ENCODE data around the gene NFIC. TPM values are rescaled to one million over a fixed set of nuclear protein-coding genes. Genes with fewer than 3 reads are reported as not detected.

NFIC gene
- total and polyA plus RNA-seq, 10 of the 15 experiments (the other 5 are each of a cell fraction or from before 2014, with no cell fraction given), result 0.71 to 53.5 (median 10.2) TPM

DNA sequence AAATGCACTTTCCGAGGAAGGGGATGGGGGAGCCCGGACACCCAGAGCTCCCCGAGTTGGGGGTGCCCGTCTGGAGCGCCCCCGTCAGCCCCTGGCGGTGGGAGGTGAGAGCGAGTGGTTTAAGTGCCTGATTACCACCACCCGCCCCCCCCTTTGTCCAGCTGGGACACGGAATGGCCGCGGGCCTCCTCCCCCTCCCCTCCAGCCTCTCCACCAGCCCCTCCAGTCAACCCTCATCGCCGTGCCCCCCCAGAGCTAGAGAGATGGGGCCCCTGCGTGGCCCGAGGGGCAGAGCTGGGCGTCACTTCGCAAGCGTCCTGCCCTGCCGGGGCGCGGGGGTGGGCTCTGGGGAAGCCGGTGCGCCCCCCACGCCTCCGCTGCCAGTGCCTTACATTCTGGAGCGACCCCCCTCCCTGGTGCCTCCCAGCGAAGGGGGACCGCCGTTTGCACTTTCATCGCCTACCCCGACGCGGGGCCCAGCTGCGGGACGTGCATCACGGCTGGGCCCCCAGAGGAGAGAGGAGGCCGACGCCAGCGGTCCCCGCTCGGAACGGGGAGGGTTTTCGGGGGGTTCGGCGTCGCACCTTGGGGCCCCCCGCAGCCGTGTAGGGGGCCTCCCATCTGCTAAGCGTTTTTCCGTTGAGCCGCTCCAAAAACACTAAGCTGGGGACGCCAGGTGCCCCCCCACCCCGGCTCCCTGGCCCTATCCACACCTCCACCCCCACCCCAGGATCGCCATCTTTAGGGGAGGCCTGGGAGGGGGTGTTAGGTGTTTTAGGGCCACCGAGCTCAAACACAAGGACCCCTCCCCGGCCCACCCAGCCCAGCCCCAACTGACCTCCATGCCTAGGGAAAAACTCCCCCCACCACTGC, 97.6 kb downstream of the NFIC start:
- CTCF ChIA-PET, result no interaction called here
- no TSS peak for BruUV-seq (replicated peaks)
- H3K4me3 ChIP-seq, result no peak overlapping the region
- DNase-seq (ENCODE audit: low read depth, low spot score) (no peak), ATAC-seq (no peak), FAIRE-seq (no peak)
- H3K79me2 ChIP-seq (ENCODE audit: control insufficient read depth, insufficient read depth, low read length), result no peaks in the 10 kb centered on the region
- H3K4me2 ChIP-seq (ENCODE audit: control insufficient read depth, insufficient read depth), result no peak overlapping the region
- no peaks in the 10 kb centered on the region; a peak in 2 of 4 replicates for H3K36me3 ChIP-seq (ENCODE audit: control insufficient read depth in 2 of 2, insufficient read depth in 2 of 2, low read length in 1 of 2)
- no peak for TF ChIP-seq PBX3 (IDR thresholded peaks at IDR 0.05; ENCODE audit: insufficient replicate concordance, low read depth, low read length)
- SMC1A ChIA-PET (ENCODE audit: uncharacterized antibody, unreplicated experiment), result no interaction called here
- 94% methylated on average over 30 of the region's 57 CpGs for WGBS (ENCODE audit: insufficient coverage, insufficient replicate concordance, low lambda C conversion rate, missing lambda C conversion rate)
- RAD21 ChIA-PET (ENCODE audit: unreplicated experiment), result no interaction called here
- H3K27ac ChIP-seq (ENCODE audit: control insufficient read depth, insufficient read depth), result no peak overlapping the region
- H4K20me1 ChIP-seq (ENCODE audit: control insufficient read depth, insufficient read depth), result no peaks in the 10 kb centered on the region
- intact Hi-C loops (cut with micrococcal nuclease; ENCODE audit: unreplicated experiment) (no loop called here), in situ Hi-C loops (cut with MboI) (no loop called here)
- no peak overlapping the region for H2AFZ ChIP-seq (ENCODE audit: control insufficient read depth, low read depth, low read length)
- POLR2A ChIA-PET, result no interaction called here
- H3K27me3 ChIP-seq (replicated peaks in 1 of 2; ENCODE audit: control insufficient read depth in 2 of 2, insufficient read depth in 2 of 2, low read length in 1 of 2), result no peaks in the 10 kb centered on the region
- H3K4me1 ChIP-seq (ENCODE audit: control insufficient read depth, insufficient read depth, low read length), result no peaks in the 10 kb centered on the region
- no peak overlapping the region for H3K9ac ChIP-seq (ENCODE audit: control insufficient read depth, insufficient read depth, low read length)
- H3K9me3 ChIP-seq (replicated peaks; ENCODE audit: control insufficient read depth, insufficient read depth, low read length), result no peaks in the 10 kb centered on the region

- 68% methylated on average over 19 of the region's 31 CpGs for WGBS (ENCODE audit: insufficient coverage, insufficient replicate concordance, low lambda C conversion rate, missing lambda C conversion rate)
- POLR2A ChIA-PET, result no interaction called here
- in situ Hi-C loops (cut with MboI), result no loop called here
- TF ChIP-seq POLR2AphosphoS5 (IDR thresholded peaks at IDR 0.05; ENCODE audit: low read length) (no peak), POLR2AphosphoS2 (IDR thresholded peaks at IDR 0.05; ENCODE audit: low read depth, low read length) (no peak), BACH1 (IDR thresholded peaks at IDR 0.05; ENCODE audit: borderline replicate concordance) (no peak), BCLAF1 (IDR thresholded peaks at IDR 0.05) (no peak), TCF12 (IDR thresholded peaks at IDR 0.05; ENCODE audit: low read depth, low read length) (no peak), IKZF1 (conservative IDR thresholded peaks at IDR 0.05) (no peak), BRCA1 (IDR thresholded peaks at IDR 0.05; ENCODE audit: low read depth, low read length) (no peak)
- TF ChIP-seq, protein P1, sequence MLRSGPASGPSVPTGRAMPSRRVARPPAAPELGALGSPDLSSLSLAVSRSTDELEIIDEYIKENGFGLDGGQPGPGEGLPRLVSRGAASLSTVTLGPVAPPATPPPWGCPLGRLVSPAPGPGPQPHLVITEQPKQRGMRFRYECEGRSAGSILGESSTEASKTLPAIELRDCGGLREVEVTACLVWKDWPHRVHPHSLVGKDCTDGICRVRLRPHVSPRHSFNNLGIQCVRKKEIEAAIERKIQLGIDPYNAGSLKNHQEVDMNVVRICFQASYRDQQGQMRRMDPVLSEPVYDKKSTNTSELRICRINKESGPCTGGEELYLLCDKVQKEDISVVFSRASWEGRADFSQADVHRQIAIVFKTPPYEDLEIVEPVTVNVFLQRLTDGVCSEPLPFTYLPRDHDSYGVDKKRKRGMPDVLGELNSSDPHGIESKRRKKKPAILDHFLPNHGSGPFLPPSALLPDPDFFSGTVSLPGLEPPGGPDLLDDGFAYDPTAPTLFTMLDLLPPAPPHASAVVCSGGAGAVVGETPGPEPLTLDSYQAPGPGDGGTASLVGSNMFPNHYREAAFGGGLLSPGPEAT (IDR thresholded peaks at IDR 0.05; ENCODE audit: low read depth), result no peak
Observed at GRCh38 chr19:3464587-3465235, 98.3 kb downstream of the NFIC start.

More at GRCh38 chr19:3464587-3465235, 98.3 kb downstream of the NFIC start:
- RAD21 ChIA-PET (ENCODE audit: unreplicated experiment), result interaction anchor here (0.7 kb wide), 1 partner anchor 144 kb away, joined by 3 read pairs; no protein-coding TSS in a partner anchor
- no peak overlapping the region for H3K4me3 ChIP-seq
- FAIRE-seq, result no peak
- no peak overlapping the region for H3K4me2 ChIP-seq (ENCODE audit: control insufficient read depth, insufficient read depth)
- BruUV-seq (replicated peaks), result no TSS peak
- intact Hi-C loops (cut with micrococcal nuclease; ENCODE audit: unreplicated experiment), result no loop called here
- no peaks in the 10 kb centered on the region for H4K20me1 ChIP-seq (ENCODE audit: control insufficient read depth, insufficient read depth)
- no peak for DNase-seq (ENCODE audit: low read depth, low spot score)
- CTCF ChIA-PET, result no interaction called here
- SMC1A ChIA-PET (ENCODE audit: uncharacterized antibody, unreplicated experiment), result no interaction called here
- no peaks in the 10 kb centered on the region for H3K27me3 ChIP-seq (replicated peaks in 1 of 2; ENCODE audit: control insufficient read depth in 2 of 2, insufficient read depth in 2 of 2, low read length in 1 of 2)
- no peak overlapping the region for H3K27ac ChIP-seq (ENCODE audit: control insufficient read depth, insufficient read depth)
- ATAC-seq, result no peak
- no peak overlapping the region for H3K9ac ChIP-seq (ENCODE audit: control insufficient read depth, insufficient read depth, low read length)
- no peaks in the 10 kb centered on the region for H3K9me3 ChIP-seq (replicated peaks; ENCODE audit: control insufficient read depth, insufficient read depth, low read length)
- H3K36me3 ChIP-seq (ENCODE audit: control insufficient read depth in 2 of 2, insufficient read depth in 2 of 2, low read length in 1 of 2), result no peaks in the 10 kb centered on the region; a peak in 2 of 4 replicates
- no peak overlapping the region for H2AFZ ChIP-seq (ENCODE audit: control insufficient read depth, low read depth, low read length)
- no peaks in the 10 kb centered on the region for H3K4me1 ChIP-seq (ENCODE audit: control insufficient read depth, insufficient read depth, low read length)
- H3K79me2 ChIP-seq (ENCODE audit: control insufficient read depth, insufficient read depth, low read length), result no peaks in the 10 kb centered on the region
